GM18907 (cell line): ENCODE data around the gene CCDC34.
"Not testable (repeated sequence)": the region's sequence is repeated elsewhere in the genome, so short reads cannot be mapped to it uniquely, and the experiment has no call there.

Source experiments
- ATAC-seq: cut with Tn5 transposase; IDR thresholded peaks from one replicate; pipeline ENCODE4 v1.9.1; 2021; ENCODE audit warnings: mild to moderate bottlenecking, moderate library complexity; ENCODE audit not compliant: unreplicated experiment

The CCDC34 gene

DNA sequence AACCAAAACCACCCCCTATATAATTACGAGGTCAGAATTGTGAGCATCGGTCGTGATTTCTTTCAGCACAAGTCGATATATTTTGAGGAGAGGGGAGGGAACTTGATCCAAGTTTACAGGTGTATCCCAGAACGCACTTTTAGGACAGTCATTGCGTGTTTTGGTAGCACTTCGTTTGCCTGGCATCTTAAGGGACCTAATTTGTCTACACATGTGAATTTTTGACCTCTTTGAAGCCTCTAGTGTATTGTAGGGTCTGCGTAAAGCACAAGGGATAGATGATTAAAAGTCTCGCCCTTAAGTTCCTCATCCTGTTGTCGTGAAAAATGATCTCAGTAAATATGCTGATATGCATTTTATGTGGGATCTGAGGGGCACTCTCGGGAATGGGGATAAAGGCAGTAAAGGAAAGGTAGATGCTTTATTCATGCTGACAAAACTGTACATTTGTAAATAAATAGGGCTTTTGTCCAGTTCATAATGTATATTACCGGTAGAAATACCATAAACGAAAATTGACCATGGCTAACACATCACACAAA lies 632 bp upstream of the CCDC34 start:
- ATAC-seq = peak; percentile 4

DNA sequence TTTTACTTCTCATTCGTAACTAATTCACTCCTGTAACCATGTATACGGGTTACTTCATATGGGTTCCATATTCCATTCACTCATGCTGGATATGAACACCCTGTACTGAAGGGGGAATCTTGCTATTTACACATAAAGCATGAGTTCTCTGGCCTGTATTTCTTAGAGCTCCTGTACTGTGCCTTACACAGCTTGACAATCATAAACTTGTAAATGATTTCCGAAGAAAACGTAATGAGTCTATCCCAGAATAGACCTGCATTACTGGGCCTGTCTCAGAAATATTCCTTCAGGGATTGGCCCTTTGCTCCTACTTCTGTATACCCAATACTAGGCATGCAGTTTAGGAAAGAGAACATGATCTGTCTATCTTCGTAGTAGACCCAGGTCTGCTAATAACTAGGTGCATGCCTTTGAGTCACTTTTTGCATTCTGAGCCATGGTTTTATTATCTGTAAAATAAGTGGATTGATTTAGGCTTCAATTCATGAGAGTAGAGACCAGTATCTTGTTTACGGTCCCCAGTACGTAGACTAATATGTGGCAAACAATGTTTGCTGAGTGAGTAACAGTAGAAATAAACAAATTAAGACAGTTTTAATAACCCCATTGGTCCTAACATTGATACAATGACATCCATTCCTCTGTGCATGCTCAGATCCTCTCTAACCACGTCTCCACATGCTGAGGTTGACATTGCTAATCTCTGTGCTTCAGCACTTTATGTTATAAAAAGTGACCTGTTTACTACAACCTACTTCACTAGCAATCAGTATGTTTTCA lies 1.2 kb downstream of the CCDC34 start:
- ATAC-seq = no peak

DNA sequence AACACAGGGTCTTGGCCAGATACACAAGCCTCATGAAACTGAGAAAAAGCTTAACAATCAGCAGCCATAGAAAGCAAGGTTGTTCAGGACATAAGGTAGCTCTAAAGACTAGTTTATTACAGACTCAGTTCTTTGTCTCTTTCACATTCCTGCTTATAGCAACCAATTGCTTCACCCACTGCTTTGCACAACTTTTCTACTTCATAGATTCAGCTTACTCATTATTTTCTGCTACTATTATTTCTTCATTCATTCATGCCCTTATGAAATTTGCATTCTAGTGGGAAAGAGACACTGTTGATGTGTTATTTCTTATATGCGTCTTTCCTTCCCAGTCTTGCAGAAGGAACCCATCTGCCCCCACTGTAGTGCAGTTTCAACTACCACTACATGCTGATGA lies 4.7 kb downstream of the CCDC34 start:
- no peak for ATAC-seq

DNA sequence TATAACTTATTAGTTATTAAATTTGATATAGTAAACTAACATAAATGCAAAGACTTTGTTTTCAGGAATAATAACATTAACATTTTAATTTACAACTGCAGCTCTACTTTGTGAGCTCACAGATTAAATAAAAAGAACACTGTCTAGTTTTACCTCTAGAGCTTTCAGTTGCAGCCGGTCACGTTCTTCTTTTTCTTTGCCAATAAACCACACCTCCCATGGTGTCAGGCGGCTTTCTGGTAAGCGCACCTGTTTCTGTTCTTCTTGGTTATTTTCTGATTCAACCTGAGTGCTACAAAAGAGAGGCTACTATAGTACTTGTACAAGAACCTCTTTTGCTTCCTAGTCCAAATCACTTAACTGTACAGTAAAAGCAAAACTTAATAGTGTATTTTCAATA lies 5.8 kb downstream of the CCDC34 start:
- no peak for ATAC-seq

DNA sequence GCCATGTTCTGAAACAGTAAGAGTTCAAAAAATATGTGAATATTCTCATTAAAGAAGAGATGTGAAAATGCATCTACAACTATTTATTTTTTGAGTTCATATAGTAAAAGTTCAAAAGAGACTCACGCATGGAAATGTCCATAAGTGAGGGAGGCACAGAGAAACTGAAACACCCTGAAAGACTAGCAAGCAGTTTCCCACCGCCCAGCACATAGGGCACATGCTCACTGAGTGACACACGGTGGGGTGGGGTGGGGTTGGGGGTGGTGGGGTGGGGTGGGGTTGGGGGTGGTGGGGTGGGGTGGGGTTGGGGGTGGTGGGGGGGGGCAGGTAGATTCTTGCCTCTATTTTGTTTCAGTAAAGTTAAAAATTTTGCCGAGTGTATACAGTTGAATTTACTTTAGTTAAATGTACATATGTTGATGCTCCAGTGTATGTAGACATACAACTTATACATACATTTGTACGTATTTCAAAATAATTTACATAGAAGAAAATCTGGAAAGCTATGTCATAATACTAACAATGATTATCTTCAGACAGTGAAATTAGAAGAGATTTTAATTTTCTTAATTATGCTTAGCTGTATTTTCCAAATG lies 6.3 kb downstream of the CCDC34 start:
- ATAC-seq = no peak

DNA sequence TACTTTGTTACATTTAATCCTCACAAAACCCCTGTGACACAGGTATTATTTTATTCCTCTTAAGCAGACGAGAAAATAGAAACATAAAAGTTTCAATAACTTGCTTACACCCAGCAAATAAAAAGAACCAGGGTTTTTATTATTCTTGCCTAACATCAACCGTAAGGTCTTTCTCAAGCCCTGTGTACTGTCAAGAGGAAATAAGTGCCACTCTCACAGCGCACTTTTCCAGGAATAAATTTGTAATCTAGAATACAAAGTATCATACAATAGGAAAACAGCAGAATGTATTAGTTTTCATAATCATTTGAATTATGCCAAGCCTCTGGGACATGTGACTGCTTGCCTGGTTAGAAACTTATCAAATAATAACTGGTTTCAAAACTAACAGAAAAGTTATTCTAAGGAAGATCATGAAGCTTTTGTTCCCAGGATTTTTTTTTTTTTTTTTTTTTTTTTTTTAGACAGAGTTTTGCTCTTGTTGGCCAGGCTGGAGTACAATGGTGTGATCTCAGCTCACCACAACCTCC lies 7.4 kb downstream of the CCDC34 start:
- ATAC-seq = no peak

DNA sequence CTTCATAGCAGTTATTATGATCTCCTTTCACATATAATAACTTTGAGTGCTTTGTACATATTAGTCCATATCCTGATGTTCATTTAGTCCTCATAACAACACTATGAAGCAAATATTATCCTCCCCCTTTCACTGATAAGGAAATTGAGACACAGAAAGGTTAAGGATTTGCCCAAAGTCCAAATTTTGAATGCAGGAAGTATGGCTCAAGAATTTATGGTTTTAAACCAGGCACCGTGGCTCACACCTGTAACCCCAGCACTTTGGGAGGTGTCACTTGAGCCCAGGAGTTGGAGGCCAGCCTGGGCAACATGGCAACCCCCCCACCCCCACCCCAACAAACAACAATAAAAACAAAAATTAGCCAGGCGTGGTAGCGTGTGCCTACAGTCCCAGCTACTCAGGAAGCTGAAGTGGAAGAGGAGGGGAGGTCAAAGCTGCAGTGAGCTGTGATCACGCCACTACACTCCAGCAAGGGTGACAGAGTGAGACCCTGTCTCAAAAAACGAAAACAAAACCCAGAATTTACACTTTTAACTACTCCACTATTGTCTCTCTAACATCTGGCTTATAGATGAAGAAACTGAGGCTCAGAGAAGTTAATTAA lies 8.6 kb downstream of the CCDC34 start:
- no peak for ATAC-seq

DNA sequence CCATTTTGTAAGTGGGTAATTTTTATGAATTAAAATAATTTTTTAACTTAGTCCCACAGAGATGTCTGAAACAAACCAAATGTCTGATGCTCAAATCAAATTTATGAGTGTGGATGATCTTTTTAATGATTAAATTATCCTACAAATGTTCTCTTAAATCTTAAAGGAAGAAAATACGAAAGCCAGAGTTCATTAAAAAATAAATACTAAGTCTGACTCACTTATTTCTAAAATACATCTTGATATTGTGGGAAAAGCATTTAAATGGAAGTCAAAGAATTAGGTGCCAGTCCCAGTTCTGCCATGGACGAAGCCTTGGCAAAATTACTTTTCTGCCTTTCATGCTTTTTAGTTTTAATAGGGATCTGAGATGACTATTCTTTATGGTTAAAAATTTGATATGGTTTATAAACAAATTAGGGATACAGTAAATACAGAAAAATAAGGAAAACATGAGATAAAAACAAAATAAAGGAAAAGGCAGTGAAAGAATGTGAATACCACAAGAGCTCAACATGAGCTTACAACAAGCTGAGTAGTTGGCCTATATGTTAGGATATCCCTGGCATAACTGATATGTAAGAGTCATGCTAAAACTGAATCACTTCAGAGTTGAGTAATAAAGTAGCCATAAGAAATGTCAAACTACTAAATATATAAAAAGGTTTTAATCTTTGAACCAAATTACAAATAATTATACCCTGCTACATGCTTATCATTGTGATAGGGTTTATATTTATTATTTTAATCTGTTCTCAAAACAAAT lies 9.2 kb downstream of the CCDC34 start:
- no peak for ATAC-seq

DNA sequence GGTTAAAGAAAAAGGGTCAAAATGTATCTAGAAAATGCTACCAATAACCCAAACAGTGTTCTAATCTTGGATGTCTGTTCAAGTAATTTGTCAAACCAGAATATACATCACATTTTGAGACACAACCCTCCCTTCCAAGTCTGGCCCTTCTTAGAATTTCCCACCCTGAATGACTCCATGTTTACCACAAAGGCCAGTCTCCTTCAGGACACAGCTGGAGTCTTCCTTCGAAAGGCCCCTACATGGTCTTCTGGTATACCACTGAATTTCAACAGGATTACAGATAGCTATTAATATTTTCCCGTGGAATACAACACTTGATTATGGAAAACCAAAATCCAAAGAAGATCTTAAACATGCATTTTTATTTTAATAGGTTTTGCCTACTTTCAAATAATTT lies 10.2 kb downstream of the CCDC34 start:
- ATAC-seq = no peak

DNA sequence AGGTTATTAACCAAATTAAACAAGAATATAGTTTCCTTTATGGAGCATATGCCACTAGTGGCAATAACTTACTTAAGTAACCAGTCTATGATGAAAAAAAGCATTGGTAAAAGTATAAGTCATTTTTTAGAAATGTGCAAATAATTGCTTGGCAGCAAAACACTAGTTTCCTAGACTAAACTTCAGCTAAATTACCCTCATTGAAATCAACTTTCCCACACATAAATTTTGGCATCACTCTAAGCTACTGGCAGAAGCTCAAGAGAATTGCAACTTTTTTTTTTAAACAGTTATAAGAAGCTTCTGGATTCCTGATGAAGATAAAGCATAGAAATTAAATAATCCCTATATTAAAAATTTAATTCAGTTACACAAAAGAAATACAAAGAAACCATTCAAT lies 12.5 kb downstream of the CCDC34 start:
- ATAC-seq = no peak

DNA sequence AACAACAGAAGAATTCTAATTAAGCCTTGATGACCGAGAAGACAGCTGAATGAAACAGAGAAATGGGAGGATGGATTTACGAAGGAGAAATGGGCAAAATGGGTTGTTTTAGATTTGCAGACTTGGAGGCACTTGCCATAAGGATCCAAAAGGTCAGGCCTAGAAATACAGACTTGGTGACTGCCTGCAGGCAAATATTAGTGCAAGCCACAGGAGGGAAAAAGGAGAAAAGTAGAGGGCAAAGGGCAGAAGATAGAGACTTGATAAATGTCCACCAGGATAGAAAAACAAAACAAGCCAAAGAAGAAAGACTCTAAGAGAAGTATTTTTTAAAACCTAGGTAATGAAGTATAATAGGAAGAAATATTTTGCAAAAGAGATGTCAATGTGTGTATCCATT lies 13.1 kb downstream of the CCDC34 start:
- ATAC-seq = no peak

DNA sequence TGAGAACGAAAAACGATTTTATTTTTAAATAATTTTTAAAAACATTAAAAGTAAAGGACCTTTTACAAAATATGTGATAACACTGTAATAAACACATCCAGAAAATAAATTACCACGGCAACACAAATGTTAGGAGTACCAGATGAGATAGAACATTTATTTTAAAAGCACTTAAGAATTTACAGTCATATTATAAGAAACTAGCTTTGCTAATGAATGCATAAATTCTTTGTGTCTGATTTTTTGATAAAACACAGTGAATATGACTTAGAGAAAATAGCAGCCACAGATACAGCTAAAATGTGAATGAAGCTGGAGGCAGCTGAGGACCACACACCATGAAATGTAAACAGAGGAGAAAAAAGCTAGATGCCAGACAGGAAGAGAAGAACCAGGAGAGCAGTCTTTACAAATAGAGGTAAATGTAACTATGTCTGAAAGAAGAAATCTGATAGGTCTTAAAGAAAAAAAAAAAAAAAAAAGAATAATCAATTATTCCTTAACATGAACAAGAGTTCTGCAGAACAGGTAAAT lies 14.6 kb downstream of the CCDC34 start:
- no peak for ATAC-seq

DNA sequence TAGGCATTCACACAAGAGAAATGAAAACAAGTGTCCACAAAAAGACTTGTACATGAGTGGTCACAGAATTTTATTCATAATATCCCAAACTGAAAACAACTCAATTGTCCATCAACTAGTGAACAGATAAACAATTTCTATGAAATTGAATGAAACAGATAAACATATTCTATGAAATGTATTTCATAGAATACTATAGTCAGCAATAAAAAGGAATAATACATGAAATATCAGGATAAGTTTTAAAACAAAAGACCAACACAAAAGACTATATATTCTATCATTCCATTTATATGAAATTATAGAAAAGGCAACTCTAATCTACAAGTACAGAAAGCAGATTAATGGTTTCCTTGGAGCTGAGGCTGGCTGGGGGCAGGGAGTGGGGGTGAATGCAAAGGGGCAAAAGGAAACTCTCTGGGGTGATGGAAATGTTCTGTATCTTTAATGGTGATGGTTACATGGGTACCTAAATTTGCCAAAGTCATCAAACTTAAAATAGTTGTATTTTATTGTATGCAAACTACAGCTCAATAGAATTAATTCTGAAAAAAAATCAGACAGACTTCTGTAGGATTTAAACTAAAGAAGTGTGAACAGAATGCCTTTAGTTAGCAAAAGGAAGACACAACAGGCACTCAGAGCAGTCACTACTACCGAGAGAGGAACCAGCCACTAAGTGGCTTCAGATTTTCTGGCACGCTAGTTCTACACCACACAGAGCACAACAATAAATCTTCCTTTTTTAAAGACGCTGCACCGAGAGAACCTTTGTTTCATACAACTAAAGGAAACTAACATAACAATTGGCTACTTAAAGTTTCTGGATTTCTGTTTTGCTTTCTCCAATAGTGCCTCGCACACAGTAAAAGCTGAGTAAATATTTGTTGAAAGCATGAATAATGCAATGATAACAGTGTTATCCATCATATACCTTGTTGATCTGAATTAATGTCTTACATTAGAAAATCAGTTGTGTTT lies 15.4 kb downstream of the CCDC34 start:
- ATAC-seq = no peak

DNA sequence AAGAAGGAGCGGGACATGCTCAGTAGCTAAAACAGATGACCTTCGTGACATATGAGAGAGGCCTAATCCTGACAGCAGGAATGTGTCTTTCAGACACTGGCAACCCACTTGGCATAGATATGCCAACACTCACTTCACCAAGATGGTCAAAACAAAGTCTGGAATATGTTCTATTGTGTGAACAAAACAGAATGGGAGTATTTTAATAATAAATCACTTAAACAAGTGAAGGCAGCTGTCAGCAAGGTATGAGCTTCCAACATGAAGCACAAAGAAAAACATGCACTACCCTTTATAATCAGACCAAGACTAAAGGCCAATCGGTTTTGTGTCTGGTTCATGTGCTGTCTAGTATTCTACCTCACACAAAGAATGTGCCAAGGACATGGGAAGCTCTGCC lies 23.1 kb downstream of the CCDC34 start:
- no peak for ATAC-seq

DNA sequence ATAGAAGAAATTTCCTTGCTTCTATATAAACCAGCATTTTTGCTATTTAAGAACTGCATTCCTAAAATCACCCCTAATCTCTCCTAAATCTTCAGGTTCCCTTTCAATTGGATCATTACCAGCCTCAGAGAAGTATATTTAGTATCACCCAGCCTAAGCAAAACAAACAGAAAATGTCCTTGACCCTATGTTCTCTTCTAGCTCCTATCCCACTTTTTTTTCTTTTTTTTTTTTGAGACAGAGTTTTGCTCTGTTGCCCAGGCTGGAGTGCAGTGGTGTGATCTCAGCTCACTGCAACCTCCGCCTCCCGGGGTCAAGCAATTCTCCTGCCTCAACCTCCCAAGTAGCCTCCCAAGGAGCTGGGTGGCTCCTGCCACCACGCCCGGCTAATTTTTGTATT lies 28.3 kb downstream of the CCDC34 start:
- not testable (repeated sequence) for ATAC-seq

DNA sequence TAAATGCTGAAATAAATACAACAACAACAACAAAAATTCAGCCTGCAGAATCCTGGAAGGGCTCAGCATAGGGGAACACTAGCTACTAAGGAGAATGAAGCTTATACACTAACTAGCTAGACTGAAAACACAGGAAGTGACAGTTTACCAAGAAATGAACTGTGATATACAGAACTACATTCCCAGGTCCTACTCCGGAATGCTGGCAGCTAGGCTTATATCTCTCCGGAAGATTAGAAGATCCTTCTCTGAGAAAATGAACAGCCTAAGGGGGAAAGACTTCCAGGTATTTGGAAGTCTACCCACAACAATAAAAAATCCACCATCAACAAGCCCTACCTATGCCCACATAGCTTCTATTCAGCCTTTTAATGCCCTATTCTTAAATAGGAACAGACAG lies 31.0 kb downstream of the CCDC34 start:
- ATAC-seq = no peak

DNA sequence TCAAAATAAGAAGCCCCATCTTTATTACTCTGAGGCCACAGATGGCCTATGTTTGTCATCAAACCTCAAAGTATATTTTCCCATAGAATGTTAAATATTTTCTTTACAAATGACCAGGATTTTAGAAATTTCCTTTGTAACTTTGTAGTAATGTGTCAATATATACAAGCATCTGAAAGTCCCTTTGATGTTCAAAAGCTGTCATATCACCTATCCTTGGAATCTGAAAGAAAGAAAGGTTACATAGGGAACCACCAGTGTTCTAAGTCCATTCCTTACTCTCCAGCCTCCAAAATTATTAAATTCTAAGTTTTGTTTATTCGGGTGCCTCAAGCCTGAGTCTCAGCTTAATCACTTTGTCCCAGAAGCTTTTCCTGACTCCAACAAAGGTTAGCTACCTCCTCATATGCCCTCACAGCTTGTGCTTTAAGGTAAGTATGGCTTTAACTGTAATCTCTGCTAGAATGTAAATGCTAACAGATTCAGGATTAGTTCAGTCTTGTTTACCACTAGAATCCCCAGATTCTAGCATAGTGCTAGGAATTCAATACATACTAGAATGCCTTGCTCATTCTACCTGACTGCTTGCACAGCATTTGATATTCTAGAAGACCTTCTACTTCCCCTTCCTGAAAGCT lies 32.3 kb downstream of the CCDC34 start:
- no peak for ATAC-seq

DNA sequence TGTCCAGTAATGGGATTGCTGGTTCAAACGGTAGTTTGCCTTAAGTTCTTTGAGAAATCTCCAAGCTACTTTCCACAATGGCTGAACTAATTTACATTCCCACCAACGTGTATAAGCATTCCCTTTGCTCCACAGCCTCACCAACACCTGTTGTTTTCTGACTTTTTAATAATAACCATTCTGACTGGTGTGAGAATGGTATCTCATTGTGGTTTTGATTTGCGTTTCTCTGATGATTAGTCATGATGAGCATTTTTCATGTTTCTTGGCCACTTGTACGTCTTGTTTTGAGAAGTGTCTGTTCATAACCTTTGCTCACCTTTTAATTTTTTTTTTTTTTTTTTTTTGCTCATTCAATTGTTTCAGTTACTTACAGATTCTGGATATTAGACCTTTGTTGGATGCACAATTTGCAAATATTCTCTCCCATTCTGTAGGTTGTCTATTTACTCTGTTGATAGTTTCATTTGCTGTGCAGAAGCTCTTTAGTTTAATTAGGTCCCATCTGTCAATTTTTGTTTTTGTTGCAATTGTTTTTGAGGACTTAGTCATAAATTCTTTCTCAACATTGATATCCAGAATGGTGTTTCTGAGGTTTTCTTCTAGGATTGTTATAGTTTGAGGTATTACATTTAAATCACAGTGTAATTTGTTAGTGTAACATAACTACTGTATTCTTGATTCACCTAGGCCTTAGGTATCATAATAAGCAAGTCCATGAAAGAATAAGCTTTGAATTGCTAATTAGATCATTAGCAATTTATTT lies 33.0 kb downstream of the CCDC34 start:
- ATAC-seq = no peak
